ENCODE data around the gene RETREG1. TPM values are rescaled to one million over a fixed set of nuclear protein-coding genes. Genes with fewer than 3 reads are reported as not detected.

RETREG1 gene
- total RNA-seq, 6 donors from 2014 or later: 17.6 to 50.2 (median 28.3) TPM

DNA sequence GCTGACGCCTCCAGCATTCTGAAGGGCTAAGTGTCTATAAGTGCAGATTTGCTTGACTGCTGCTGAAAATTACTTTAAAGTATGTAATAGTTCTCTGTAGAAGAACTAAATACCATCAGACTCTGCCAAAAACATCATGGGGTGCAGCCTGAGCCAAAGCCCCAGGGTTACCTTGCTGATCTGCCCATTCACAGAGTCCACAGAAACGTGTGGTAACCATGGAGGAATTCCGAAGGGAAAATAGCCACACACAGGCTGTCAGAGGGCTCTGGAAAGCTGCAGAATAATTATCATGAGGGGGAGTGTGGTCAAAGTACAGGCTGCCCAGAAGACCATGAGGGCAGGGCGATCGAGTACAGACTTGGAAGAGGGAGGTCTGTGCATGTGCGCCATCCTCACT is 36.4 kb downstream of the RETREG1 start:
- no peak for DNase-seq
- ATAC-seq (ENCODE audit: low FRiP score in 2 of 2): no peak
- 80 to 87% methylated on average over 6 of the region's 6 CpGs for WGBS, 2 donors
- Histone ChIP-seq H3K9me3 (no peaks in the 10 kb centered on the region), H3K4me1 (no peaks in the 10 kb centered on the region), H3K4me3 (no peak overlapping the region), H3K27me3 (no peaks in the 10 kb centered on the region), H3K27ac (no peak overlapping the region), H3K36me3 (no peaks in the 10 kb centered on the region)
- no peak for TF ChIP-seq POLR2A (IDR thresholded peaks at IDR 0.05)
- TF ChIP-seq EP300 (IDR thresholded peaks at IDR 0.05): no peak
- TF ChIP-seq POLR2AphosphoS5 (IDR thresholded peaks at IDR 0.05): no peak
- TF ChIP-seq, protein P1, sequence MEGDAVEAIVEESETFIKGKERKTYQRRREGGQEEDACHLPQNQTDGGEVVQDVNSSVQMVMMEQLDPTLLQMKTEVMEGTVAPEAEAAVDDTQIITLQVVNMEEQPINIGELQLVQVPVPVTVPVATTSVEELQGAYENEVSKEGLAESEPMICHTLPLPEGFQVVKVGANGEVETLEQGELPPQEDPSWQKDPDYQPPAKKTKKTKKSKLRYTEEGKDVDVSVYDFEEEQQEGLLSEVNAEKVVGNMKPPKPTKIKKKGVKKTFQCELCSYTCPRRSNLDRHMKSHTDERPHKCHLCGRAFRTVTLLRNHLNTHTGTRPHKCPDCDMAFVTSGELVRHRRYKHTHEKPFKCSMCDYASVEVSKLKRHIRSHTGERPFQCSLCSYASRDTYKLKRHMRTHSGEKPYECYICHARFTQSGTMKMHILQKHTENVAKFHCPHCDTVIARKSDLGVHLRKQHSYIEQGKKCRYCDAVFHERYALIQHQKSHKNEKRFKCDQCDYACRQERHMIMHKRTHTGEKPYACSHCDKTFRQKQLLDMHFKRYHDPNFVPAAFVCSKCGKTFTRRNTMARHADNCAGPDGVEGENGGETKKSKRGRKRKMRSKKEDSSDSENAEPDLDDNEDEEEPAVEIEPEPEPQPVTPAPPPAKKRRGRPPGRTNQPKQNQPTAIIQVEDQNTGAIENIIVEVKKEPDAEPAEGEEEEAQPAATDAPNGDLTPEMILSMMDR (IDR thresholded peaks at IDR 0.05): no peak

DNA sequence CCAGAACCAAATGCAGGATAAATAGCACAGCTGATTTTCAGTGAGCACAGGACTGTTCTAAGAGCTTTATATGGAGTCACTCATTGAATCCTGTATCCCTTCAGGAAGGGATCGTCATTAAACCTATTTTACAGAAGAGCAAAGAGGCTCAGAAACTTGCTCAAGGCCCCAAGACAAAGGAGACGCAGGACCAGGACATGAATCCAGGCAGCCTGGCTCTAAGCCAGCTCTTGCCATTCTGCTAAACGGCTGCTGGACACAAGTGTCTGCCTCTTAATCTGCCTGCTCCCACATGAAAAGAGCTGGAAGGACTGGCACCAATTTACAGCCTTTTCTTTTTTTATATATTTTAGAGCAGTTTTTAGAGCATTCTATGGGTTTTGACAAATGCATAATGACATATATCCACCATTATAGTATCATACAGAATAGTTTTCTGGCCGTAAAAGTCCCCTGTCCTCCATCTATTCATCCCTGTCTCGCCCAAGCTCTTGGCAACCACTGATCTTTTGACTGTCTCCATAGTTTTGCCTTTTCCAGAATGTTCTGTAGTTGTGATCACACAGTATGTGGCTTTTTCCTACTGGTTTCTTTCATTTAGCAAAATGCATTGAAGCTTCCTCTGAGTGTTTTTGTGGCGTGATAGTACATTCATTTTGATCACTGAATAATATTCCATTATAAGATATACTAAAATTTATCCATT is 37.5 kb downstream of the RETREG1 start:
- Histone ChIP-seq H3K27ac (no peak overlapping the region), H3K36me3 (no peaks in the 10 kb centered on the region), H3K4me1 (no peaks in the 10 kb centered on the region), H3K9me3 (no peaks in the 10 kb centered on the region), H3K4me3 (no peak overlapping the region), H3K27me3 (no peaks in the 10 kb centered on the region)
- no peak for ATAC-seq (ENCODE audit: low FRiP score in 2 of 2)
- TF ChIP-seq EP300 (IDR thresholded peaks at IDR 0.05): no peak
- TF ChIP-seq, protein P1 (IDR thresholded peaks at IDR 0.05): no peak
- TF ChIP-seq POLR2AphosphoS5 (IDR thresholded peaks at IDR 0.05): no peak
- TF ChIP-seq POLR2A (IDR thresholded peaks at IDR 0.05): no peak
- no peak for DNase-seq
- 65 to 74% methylated on average over 6 of the region's 6 CpGs for WGBS, 2 donors

GRCh38 chr5:16578474-16578883 is 38.3 kb downstream of the RETREG1 start:
- WGBS, 2 donors: 86 to 89% methylated on average over 4 of the region's 4 CpGs
- Histone ChIP-seq H3K4me1 (no peaks in the 10 kb centered on the region), H3K27ac (no peak overlapping the region), H3K27me3 (no peaks in the 10 kb centered on the region), H3K4me3 (no peak overlapping the region), H3K9me3 (no peaks in the 10 kb centered on the region), H3K36me3 (no peaks in the 10 kb centered on the region)
- DNase-seq (no peak), ATAC-seq (ENCODE audit: low FRiP score in 2 of 2) (no peak)
- TF ChIP-seq POLR2AphosphoS5 (IDR thresholded peaks at IDR 0.05) (no peak), EP300 (IDR thresholded peaks at IDR 0.05) (no peak), POLR2A (IDR thresholded peaks at IDR 0.05) (no peak)
- TF ChIP-seq, protein P1 (IDR thresholded peaks at IDR 0.05): no peak

DNA sequence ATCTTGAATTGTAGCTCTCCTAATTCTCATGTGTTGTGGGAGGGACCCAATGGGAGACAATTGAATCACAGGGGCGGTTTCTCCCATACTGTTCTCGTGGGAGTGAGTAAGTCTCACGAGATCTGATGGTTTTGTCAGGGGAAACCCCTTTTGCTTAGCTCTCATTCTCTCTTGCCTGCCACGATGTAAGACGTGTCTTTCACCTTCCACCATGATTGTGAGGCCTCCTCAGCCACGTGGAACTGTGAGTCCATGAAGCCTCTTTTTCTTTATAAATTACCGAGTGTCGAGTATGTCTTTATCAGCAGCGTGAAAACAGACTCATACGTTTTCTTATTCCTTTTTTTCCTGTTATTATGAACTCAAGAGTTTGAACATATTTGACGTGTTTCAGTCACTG is 39.1 kb downstream of the RETREG1 start:
- no peak overlapping the region for H3K4me3 ChIP-seq
- no peaks in the 10 kb centered on the region for H3K9me3 ChIP-seq
- DNase-seq: no peak
- H3K36me3 ChIP-seq: no peaks in the 10 kb centered on the region
- H3K27ac ChIP-seq: no peak overlapping the region
- 89% methylated on average over 11 of the region's 11 CpGs for WGBS, 2 donors
- no peaks in the 10 kb centered on the region for H3K27me3 ChIP-seq
- H3K4me1 ChIP-seq: no peaks in the 10 kb centered on the region
- TF ChIP-seq POLR2AphosphoS5 (IDR thresholded peaks at IDR 0.05) (no peak), EP300 (IDR thresholded peaks at IDR 0.05) (no peak), POLR2A (IDR thresholded peaks at IDR 0.05) (no peak)
- TF ChIP-seq, protein P1 (IDR thresholded peaks at IDR 0.05): no peak
- ATAC-seq (ENCODE audit: low FRiP score in 2 of 2): no peak
